HT1080 (cell line): Measurements from ENCODE around the gene C15orf61. TPM values are rescaled to one million over a fixed set of nuclear protein-coding genes. Genes with fewer than 3 reads are reported as not detected.

Experiments used
- total RNA-seq: library from RNA; depleted of rRNA; stranded (reverse); fragments of >200 nt; shearing (Covaris generic); gene quantifications from 2 replicates; pipeline ENCODE4 v1.2.3, GENCODE V29; 2014; rRNA removed

C15orf61 gene
- total RNA-seq, 1 experiment from 2014 or later: 5.4 TPM

Other genes with a start within 250 kb of the C15orf61 start
- 3.8 and 6.4 TPM in 2 replicates for gene MAP2K5, start 21.6 kb downstream of the C15orf61 start, total RNA-seq